Colonic mucosa (tissue), 4 donors: Measurements from ENCODE around the gene TNFRSF6B. TPM values are rescaled to one million over a fixed set of nuclear protein-coding genes. Genes with fewer than 3 reads are reported as not detected.
A peak's percentile ranks its signal among the peaks of the same experiment; 100 is the strongest.

Experiments
- DNase-seq: peaks from one replicate; pipeline ENCODE4 v3.0.0-alpha.2; 2020
- H3K27ac ChIP-seq: fragments of 200-600 bp; one replicate; pipeline ENCODE4 v1.8.0; 2021
- H3K27me3 ChIP-seq: fragments of 200-600 bp; one replicate; pipeline ENCODE4 v1.8.0; 2021
- H3K36me3 ChIP-seq: fragments of 200-600 bp; one replicate; pipeline ENCODE4 v1.8.0; 2021
- H3K4me1 ChIP-seq: fragments of 200-600 bp; one replicate; pipeline ENCODE4 v1.8.0; 2021; ENCODE audit warnings: mild to moderate bottlenecking
- H3K4me3 ChIP-seq: fragments of 200-600 bp; one replicate; pipeline ENCODE4 v1.8.0; 2021
- H3K9ac ChIP-seq, 2 donors: one replicate each; pipeline ENCODE4 v1.7.0; 2013; ENCODE audit warnings: control low read depth in 2 of 2, low read depth in 2 of 2, low read length in 2 of 2
- H3K9me3 ChIP-seq: fragments of 200-600 bp; one replicate; pipeline ENCODE4 v1.8.0; 2021
- intact Hi-C: fragments of 100-400 bp; cut with DNase I; formaldehyde crosslinking; loops from one replicate; pipeline ENCODE4 v1.14.1; 2022
- total RNA-seq, 2 donors: library from RNA; stranded (reverse); fragmentation: NEBNext Ultra II Directional in 1 of 2; extraction: Animal tissue kit (Norgen Biotek cat#: 25700) in 1 of 2; gene quantifications; one replicate each; pipeline ENCODE4 v1.2.1, GENCODE V29; 2021
- TF ChIP-seq, protein P1 (sequence below): fragments of 200-600 bp; IDR thresholded peaks from one replicate; pipeline ENCODE4 v1.8.0; 2022; ENCODE audit warnings: antibody characterized with exemption, mild to moderate bottlenecking
- donor health status: healthy.
- donor health status: DM: no; HTN: no; CAD: no.
- donor health status: DM: no; HTN: no; CAD: no.

Gene TNFRSF6B
- total RNA-seq, 2 donors from 2014 or later: 7.5 TPM; not detected in 1

DNA sequence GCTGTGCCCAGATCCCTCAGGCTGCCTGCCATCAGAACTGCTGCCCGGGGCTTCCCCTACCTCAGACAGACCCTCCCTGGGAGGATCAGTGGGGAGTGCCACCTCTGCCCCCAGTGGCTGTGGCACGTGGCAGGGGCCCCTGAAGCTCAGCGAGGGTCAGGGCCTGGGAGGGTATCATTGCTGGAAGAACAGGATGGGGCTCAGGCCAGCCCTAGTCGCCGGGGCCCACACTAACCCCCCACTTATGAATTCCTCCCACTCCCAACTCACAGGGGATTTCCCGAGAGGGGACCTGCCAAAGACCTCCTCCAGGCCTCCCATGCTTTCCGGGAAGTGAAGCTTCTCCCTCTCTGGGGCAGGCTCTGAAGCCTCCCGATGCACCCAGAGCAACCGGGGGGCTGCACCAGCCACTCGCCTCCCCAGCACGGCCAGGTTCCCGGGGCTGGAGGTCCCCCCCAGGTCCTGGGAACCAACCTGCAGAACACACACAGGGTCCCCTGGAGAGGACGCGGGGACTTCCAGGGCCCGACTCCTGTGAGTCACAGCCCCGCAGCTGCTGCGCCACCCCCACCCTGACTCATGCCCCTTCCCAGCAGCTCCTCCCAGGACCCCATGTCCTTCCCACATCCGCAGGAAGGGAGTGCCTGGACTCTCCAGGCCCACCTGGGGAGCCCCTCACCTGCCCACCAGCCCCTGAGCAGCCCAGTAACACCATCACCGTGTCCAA is 2.5 kb downstream of the TNFRSF6B start:
- H3K4me1 ChIP-seq: peaks cover 27% of the 10 kb centered on the region
- H3K36me3 ChIP-seq: no peaks in the 10 kb centered on the region
- peak overlapping the region; percentile 60 for H3K27ac ChIP-seq
- no peaks in the 10 kb centered on the region for H3K27me3 ChIP-seq
- peak overlapping the region; percentile 5 for H3K4me3 ChIP-seq
- no peak overlapping the region for H3K9ac ChIP-seq
- DNase-seq: no peak
- intact Hi-C loops: no loop called here
- TF ChIP-seq, protein P1, sequence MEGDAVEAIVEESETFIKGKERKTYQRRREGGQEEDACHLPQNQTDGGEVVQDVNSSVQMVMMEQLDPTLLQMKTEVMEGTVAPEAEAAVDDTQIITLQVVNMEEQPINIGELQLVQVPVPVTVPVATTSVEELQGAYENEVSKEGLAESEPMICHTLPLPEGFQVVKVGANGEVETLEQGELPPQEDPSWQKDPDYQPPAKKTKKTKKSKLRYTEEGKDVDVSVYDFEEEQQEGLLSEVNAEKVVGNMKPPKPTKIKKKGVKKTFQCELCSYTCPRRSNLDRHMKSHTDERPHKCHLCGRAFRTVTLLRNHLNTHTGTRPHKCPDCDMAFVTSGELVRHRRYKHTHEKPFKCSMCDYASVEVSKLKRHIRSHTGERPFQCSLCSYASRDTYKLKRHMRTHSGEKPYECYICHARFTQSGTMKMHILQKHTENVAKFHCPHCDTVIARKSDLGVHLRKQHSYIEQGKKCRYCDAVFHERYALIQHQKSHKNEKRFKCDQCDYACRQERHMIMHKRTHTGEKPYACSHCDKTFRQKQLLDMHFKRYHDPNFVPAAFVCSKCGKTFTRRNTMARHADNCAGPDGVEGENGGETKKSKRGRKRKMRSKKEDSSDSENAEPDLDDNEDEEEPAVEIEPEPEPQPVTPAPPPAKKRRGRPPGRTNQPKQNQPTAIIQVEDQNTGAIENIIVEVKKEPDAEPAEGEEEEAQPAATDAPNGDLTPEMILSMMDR: no peak
- H3K9me3 ChIP-seq: no peaks in the 10 kb centered on the region

DNA sequence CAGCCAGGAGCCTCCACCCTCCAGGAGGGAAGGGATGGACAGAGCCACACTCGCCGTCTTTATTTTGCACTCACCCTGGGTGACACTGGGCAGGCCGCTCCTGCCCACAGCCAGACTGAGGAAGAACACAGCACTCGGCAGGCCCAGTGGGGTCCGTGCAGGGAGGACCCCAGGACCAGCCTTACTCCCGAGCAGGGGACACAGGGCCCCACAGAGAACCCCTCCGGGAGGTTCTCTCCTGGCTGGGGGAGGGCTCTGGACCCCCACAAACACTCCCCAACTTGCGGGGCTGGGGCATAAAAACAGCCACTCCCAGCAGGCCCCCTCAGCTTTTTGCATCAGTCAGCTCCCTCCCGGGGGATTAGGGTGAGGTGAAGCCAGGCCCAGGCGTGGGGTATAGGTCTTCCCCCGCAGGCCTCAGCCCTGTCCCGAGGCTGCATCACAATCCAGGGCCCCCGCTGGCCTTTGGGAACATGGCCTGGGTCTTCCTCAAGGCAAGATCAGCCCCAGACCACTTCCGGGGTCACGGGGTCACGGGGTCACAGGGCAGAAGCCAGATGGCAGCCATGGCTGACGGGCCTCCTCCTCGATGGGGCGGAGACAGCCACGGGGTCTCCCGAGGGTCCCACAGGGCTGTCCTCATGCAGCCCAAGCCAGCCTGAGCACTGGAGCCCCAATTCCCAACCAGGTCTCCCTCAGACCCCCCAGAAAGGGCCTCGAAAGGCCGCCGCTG is 3.2 kb downstream of the TNFRSF6B start:
- intact Hi-C loops: loop anchor here (10.0 kb wide), 1 partner anchor 95 kb away; no protein-coding TSS in a partner anchor

DNA sequence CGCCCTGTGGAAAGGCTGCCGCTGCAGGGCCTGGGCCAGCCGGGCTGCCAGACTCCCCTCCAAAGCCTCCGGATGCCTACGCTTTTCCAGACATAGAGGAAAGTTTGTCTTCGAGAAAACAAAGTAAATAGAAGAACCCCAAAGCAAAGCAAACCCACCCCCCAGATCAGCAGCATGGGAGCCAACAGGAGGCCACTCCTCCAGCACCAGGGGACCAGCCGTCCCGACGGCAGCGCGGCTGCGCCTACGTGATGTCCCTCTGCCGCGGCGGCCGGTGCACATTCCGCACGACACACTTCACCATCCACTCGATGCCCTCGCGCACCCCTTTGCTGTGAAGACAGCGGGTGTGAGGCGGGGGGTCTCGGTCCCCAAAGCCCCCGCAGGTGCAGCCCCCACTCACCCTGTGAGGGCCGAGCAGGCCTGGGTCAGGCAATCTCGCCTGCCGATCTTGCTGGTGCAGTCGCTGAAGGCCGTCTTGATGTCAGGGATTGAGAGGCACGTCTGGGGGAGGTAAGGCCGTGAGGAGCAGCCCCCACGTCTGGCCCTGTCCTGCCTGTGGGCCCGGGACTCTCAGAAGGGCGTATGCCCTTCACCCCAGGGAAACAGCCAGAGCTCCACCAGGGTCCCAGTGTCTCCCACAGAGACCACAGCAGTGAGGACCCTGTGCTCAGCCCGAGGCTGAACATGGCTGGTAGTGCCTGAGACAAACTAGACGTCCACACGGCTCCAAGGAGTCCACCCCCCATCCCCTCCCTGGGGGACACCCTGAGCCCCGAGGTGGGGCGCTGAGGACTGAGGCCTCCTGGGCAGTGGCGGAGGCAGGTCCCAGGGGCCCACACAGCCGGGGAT is 4.0 kb downstream of the TNFRSF6B start:
- H3K9ac ChIP-seq: no peak overlapping the region
- TF ChIP-seq, protein P1: no peak
- H3K27me3 ChIP-seq: no peaks in the 10 kb centered on the region
- peaks cover 25% of the 10 kb centered on the region for H3K4me1 ChIP-seq
- H3K4me3 ChIP-seq: no peak overlapping the region
- intact Hi-C loops: loop anchor here (10.0 kb wide), 1 partner anchor 94 kb away; no protein-coding TSS in a partner anchor
- H3K9me3 ChIP-seq: no peaks in the 10 kb centered on the region
- H3K27ac ChIP-seq: peak overlapping the region; percentile 60
- DNase-seq: no peak
- H3K36me3 ChIP-seq: peaks cover 6% of the 10 kb centered on the region

More for the DNA sequence above, 3.2 kb downstream of the TNFRSF6B start:
- peaks cover 27% of the 10 kb centered on the region for H3K4me1 ChIP-seq
- TF ChIP-seq, protein P1: no peak
- no peak overlapping the region for H3K4me3 ChIP-seq
- DNase-seq: no peak
- H3K36me3 ChIP-seq: no peaks in the 10 kb centered on the region
- no peaks in the 10 kb centered on the region for H3K27me3 ChIP-seq
- peak overlapping the region; percentile 60 for H3K27ac ChIP-seq
- H3K9me3 ChIP-seq: no peaks in the 10 kb centered on the region
- peak overlapping the region in 1 of 2 donors; percentile 24 for H3K9ac ChIP-seq

DNA sequence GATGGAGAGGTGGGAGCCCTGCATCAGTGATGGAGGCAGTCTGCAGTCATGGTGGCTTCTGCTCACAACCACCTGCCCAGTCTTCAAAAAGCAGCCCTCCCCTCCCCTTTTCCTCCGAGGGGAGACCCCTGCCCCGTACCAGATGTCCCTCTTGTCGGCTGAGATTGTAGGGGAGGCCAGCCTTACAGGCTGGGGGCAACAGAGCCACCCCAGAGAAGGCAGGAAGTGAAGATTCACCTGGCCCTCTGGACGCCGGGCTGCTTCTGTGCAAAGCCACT is 4.5 kb downstream of the TNFRSF6B start:
- no peak overlapping the region for H3K9ac ChIP-seq
- peaks cover 11% of the 10 kb centered on the region for H3K36me3 ChIP-seq
- no peaks in the 10 kb centered on the region for H3K27me3 ChIP-seq
- no peak overlapping the region for H3K27ac ChIP-seq
- intact Hi-C loops: loop anchor here (10.0 kb wide), 1 partner anchor 94 kb away; no protein-coding TSS in a partner anchor
- TF ChIP-seq, protein P1: no peak
- no peaks in the 10 kb centered on the region for H3K9me3 ChIP-seq
- DNase-seq: no peak
- H3K4me1 ChIP-seq: peaks cover 25% of the 10 kb centered on the region
- H3K4me3 ChIP-seq: no peak overlapping the region

DNA sequence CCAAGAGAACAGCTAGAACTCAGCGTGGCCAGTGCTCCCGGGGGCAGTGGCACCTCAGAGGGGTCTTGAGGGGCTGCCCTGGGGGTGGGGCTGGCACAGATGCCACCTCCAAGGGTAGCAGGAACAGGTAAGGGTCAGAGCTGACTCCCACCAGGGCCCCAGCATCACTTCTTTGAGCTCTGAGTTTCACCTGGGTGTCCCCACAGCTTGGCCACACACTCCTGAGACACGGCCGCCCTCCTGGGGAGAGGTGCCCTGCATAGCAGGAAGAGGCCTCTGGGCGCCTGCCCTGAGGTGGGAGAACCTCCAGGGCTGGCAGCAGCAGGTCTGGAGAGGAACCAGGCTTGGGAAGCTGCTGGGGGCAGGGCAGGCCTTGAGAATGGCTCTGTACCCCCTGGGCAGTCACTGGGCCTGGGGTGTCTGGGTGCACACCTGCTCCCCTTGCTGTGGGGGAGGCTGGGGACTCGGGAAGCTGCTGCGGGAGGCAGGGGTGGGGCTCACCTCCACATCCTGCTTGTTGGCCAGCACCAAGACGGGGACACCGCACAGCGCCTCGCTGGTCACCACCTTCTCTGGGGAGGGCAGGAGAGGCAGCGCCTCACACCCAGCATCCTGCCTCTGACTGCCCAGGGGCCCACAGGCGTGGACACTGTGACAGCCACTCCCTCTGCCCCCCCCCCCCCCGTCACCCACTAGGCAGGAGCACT is 5.0 kb downstream of the TNFRSF6B start:
- intact Hi-C loops: loop anchor here (10.0 kb wide), 1 partner anchor 93 kb away; no protein-coding TSS in a partner anchor
- Histone ChIP-seq H3K4me3 (no peak overlapping the region), H3K9ac (peak overlapping the region in 1 of 2 donors; percentile 35), H3K4me1 (peaks cover 26% of the 10 kb centered on the region), H3K27ac (no peak overlapping the region), H3K9me3 (no peaks in the 10 kb centered on the region), H3K36me3 (peaks cover 11% of the 10 kb centered on the region), H3K27me3 (no peaks in the 10 kb centered on the region)
- no peak for DNase-seq
- TF ChIP-seq, protein P1: no peak
